ENCODE results near the gene NT5M.

DNA sequence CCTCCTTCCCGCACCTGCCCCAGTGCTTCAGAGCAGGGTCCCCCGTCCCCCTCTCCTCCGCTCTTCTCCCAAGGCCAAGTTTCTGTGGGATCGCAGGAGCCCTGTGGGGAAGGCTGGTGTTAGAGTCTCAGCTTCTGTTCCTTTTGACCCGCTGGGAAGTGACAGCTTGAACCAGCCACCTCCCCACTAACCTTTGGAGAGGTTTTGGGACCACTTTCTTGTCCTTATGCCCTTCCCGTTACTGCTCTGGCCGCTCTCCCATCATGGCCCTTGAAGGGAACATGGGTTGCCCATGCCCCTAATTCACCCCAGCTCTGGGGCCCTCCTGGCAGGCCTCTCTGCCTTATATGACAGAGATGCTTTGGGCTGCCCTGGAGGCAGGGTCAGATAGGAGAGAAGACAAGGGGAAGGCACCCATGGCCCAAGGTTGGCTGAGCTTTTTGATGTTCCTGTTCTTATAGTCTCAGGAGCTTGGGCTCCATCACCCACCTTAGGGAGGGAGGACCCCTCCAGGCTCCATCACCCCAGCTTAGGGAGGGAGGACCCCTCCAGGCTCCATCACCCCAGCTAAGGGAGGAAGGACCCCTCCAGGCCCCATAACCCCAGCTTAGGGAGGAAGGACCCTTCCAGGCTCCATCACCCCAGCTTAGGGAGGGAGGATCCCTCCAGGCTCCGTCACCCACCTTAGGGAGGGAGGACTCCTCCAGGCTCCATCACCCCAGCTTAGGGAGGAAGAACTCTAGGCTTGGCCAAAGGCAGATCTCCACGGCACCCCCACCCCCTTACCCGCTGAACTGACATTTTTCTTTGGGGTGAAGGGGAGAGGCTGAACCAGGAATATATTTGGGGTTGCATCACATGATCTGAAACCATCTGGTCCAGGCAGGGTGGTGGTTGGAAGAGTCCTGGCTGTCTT, 45.0 kb downstream of the NT5M start:
- TF ChIP-seq ZFP30 (CRISPR knock-in tag; IDR thresholded peaks at IDR 0.05) = no peak
- TF ChIP-seq, protein P1, sequence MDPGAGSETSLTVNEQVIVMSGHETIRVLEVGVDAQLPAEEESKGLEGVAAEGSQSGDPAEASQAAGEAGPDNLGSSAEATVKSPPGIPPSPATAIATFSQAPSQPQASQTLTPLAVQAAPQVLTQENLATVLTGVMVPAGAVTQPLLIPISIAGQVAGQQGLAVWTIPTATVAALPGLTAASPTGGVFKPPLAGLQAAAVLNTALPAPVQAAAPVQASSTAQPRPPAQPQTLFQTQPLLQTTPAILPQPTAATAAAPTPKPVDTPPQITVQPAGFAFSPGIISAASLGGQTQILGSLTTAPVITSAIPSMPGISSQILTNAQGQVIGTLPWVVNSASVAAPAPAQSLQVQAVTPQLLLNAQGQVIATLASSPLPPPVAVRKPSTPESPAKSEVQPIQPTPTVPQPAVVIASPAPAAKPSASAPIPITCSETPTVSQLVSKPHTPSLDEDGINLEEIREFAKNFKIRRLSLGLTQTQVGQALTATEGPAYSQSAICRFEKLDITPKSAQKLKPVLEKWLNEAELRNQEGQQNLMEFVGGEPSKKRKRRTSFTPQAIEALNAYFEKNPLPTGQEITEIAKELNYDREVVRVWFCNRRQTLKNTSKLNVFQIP (CRISPR knock-in tag; IDR thresholded peaks at IDR 0.05; ENCODE audit: borderline replicate concordance, low read depth) = no peak
- TF ChIP-seq, protein P2, sequence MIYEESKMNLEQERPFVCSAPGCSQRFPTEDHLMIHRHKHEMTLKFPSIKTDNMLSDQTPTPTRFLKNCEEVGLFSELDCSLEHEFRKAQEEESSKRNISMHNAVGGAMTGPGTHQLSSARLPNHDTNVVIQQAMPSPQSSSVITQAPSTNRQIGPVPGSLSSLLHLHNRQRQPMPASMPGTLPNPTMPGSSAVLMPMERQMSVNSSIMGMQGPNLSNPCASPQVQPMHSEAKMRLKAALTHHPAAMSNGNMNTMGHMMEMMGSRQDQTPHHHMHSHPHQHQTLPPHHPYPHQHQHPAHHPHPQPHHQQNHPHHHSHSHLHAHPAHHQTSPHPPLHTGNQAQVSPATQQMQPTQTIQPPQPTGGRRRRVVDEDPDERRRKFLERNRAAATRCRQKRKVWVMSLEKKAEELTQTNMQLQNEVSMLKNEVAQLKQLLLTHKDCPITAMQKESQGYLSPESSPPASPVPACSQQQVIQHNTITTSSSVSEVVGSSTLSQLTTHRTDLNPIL (CRISPR knock-in tag; IDR thresholded peaks at IDR 0.05; ENCODE audit: low read depth) = no peak

All from SK-N-SH treated with all-trans-retinoic acid at 6 μM for 48 hours (cell line).